ENCODE data around the gene ZCCHC2. TPM values are rescaled to one million over a fixed set of nuclear protein-coding genes. Genes with fewer than 3 reads are reported as not detected.

Gene ZCCHC2
- total RNA-seq, 4 donors from 2014 or later = 18.9 to 26.1 (median 23.8) TPM

- WGBS = 85% methylated on average over 19 of the region's 19 CpGs
- Histone ChIP-seq H3K4me3 (no peak overlapping the region), H3K9me3 (no peaks in the 10 kb centered on the region), H3K27ac (replicated peaks in 1 of 4) (no peak overlapping the region), H3K4me1 (peaks cover 16 to 29% (median 23%) of the 10 kb centered on the region in 4 donors), H3K27me3 (no peaks in the 10 kb centered on the region), H3K36me3 (peaks cover 0 to 12% (median 9%) of the 10 kb centered on the region in 4 donors)
- intact Hi-C loops (cut with DNase I) = loop anchor here (10.0 kb wide), 2 partner anchors 128 to 402 kb away; partner anchors contain the start of genes PHLPP1, PIGN and RELCH
- DNase-seq (ENCODE audit: extremely low spot score) = peak; percentile 47
- TF ChIP-seq CTCF (IDR thresholded peaks at IDR 0.05) (no peak), EP300 (IDR thresholded peaks at IDR 0.05) (no peak), POLR2A (IDR thresholded peaks at IDR 0.05; ENCODE audit: low read depth) (no peak)
Observed at GRCh38 chr18:62586781-62587487, 64.1 kb downstream of the ZCCHC2 start.

GRCh38 chr18:62587689-62588088 is 64.9 kb downstream of the ZCCHC2 start:
- peak; percentile 50 for DNase-seq (ENCODE audit: extremely low spot score)
- peaks cover 0 to under 1% (median 0%) of the 10 kb centered on the region in 4 donors for H3K9me3 ChIP-seq
- no peak overlapping the region for H3K4me3 ChIP-seq
- intact Hi-C loops (cut with DNase I) = loop anchor here (2.0 to 10.0 kb wide), 3 partner anchors 127 to 403 kb away; partner anchors contain the start of genes PHLPP1, PIGN and RELCH
- H3K27me3 ChIP-seq = no peaks in the 10 kb centered on the region
- no peak overlapping the region for H3K27ac ChIP-seq (replicated peaks in 1 of 4)
- peaks cover 0 to 11% (median 9%) of the 10 kb centered on the region in 4 donors for H3K36me3 ChIP-seq
- TF ChIP-seq CTCF (IDR thresholded peaks at IDR 0.05) (no peak), POLR2A (IDR thresholded peaks at IDR 0.05; ENCODE audit: low read depth) (no peak), POLR2AphosphoS5 (IDR thresholded peaks at IDR 0.05) (no peak), EP300 (IDR thresholded peaks at IDR 0.05) (no peak)
- 74% methylated on average over 9 of the region's 9 CpGs for WGBS
- H3K4me1 ChIP-seq = peaks cover 16 to 29% (median 23%) of the 10 kb centered on the region in 4 donors

- Histone ChIP-seq H3K9me3 (peaks cover 0 to 5% (median 0%) of the 10 kb centered on the region in 4 donors), H3K27ac (replicated peaks in 1 of 4) (no peak overlapping the region), H3K27me3 (no peaks in the 10 kb centered on the region), H3K4me3 (no peak overlapping the region), H3K36me3 (peaks cover 0 to 11% (median 9%) of the 10 kb centered on the region in 4 donors), H3K4me1 (peaks cover 16 to 29% (median 23%) of the 10 kb centered on the region in 4 donors)
- TF ChIP-seq EP300 (IDR thresholded peaks at IDR 0.05) = no peak
- WGBS = 94% methylated on average over 3 of the region's 3 CpGs
- intact Hi-C loops (cut with DNase I) = loop anchor here (2.0 to 10.0 kb wide), 3 partner anchors 127 to 403 kb away; partner anchors contain the start of genes PHLPP1, PIGN and RELCH
- DNase-seq (ENCODE audit: extremely low spot score) = peak; percentile 75
Observed at GRCh38 chr18:62588217-62588616, 65.4 kb downstream of the ZCCHC2 start.

- H3K27ac ChIP-seq (replicated peaks in 1 of 4) = no peak overlapping the region
- peak; percentile 70 for DNase-seq (ENCODE audit: extremely low spot score)
- intact Hi-C loops (cut with DNase I) = no loop called here
- no peak for TF ChIP-seq EP300 (IDR thresholded peaks at IDR 0.05)
- TF ChIP-seq POLR2A (IDR thresholded peaks at IDR 0.05; ENCODE audit: low read depth) = no peak
- no peak for TF ChIP-seq CTCF (IDR thresholded peaks at IDR 0.05)
- no peak for TF ChIP-seq POLR2AphosphoS5 (IDR thresholded peaks at IDR 0.05)
- peaks cover 0 to 5% (median 0%) of the 10 kb centered on the region in 4 donors for H3K9me3 ChIP-seq
- peaks cover 6 to 12% (median 8%) of the 10 kb centered on the region in 4 donors for H3K4me1 ChIP-seq
- H3K36me3 ChIP-seq = no peaks in the 10 kb centered on the region
- 58% methylated on average over 12 of the region's 15 CpGs for WGBS
- H3K4me3 ChIP-seq = no peak overlapping the region
- H3K27me3 ChIP-seq = peaks cover 0 to 19% (median 6%) of the 10 kb centered on the region in 4 donors
Observed at GRCh38 chr18:62590799-62591590, 68.2 kb downstream of the ZCCHC2 start.
